Eye (tissue), 1 donor: ENCODE data around the gene GLO1.
A peak's percentile ranks its signal among the peaks of the same experiment; 100 is the strongest.
"Not testable (repeated sequence)": the region's sequence is repeated elsewhere in the genome, so short reads cannot be mapped to it uniquely, and the experiment has no call there.

Experiments
- DNase-seq: peaks from one replicate; pipeline ENCODE4 v3.0.0-alpha.2; 2015

Gene GLO1

DNA sequence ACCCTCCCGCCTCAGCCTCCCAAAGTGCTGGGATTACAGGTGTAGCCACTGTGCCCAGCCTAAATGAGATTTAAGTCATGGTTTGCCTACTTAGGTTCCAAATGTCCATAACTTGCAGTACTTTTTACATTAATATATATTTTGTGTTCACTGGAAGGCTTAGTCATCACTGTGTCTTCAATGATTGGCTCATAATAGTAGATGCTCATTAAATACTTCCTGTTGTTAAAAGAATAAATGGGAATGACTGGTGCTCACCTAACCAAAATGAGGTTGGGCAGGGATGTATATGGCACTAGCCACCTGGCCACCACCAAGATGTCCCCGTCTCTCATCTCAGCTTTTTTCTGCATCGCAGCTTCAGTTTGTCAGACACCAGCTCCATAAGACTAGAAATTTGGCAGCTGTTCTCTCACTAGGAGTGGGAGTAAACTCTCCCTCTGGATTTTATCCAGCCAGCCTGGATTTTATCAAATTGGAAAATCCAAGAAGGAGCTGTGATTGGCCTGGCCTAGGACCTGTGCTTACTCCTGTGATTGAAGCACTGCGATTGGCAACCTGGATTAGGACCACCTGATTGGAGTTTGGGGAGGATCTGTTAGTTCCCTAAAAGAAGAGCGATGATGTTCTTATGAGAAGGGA lies 1.1 kb upstream of the GLO1 start:
- DNase-seq = no peak

DNA sequence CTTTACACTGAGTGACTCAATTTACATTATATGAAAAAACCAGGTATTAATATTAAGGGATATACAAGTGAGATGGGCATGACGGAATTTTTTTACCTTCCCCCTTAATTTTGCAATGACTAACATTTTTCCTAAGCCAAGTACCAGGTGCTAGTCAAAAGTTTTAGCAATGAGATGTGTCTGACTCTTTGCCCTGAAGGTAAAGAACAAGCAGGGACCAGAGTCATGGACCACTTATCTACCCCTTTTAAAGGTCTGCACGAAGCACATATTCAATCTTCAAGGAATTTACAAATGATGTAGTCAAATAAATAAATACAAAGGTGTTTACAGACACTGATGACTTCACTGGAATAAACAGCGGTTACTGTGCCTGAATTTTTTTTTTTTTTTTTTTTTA lies 1.4 kb downstream of the GLO1 start:
- DNase-seq = no peak

DNA sequence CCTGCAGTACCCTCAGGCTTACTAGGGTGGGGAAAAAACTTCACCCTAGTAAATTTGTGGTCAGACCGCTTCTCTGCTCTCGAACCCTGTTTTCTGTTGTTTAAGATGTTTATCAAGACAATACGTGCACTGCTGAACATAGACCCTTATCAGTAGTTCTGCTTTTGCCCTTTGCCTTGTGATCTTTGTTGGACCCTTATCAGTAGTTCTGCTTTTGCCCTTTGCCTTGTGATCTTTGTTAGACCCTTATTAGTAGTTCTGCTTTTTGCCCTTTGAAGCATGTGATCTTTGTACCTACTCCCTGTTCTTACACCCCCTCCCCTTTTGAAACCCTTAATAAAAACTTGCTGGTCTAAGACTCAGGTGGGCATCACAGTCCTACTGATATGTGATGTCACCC lies 3.2 kb downstream of the GLO1 start:
- not testable (repeated sequence) for DNase-seq

DNA sequence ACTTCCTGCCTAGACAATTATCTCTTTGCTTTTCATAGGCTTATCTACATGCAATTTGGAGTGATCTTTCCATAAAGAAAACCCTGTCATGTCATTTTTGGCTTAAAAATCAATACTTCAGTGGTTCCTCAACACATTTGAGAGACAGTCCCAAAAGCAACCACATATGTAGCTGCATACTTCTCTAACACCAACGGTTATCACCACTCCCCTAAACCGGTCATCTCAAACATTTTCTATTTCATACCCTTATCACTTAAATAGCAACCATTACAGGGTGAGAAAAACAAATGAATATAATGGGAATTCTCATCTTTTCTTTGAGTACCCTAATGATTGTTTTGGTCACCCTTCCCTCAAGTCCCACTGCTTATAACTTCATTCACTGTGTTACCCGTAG lies 5.1 kb downstream of the GLO1 start:
- DNase-seq = no peak

DNA sequence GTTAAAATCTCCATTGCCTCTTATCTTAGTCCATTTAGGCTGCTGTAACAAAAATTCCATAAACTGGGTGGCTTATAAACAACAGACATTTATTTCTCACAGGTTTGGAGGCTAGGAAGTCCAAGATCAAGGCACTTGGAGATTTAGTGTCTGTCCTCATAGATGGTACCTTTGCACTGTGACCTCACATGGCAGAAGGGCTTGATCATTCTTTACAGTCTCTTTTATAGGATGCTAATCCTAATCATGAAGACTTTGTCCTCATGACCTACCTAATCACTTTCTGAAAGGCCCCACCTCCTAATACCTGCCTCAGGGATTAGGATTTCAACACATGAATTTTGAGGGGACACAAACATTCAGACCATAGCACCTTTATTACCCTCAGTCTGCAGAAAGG lies 6.6 kb downstream of the GLO1 start:
- no peak for DNase-seq

DNA sequence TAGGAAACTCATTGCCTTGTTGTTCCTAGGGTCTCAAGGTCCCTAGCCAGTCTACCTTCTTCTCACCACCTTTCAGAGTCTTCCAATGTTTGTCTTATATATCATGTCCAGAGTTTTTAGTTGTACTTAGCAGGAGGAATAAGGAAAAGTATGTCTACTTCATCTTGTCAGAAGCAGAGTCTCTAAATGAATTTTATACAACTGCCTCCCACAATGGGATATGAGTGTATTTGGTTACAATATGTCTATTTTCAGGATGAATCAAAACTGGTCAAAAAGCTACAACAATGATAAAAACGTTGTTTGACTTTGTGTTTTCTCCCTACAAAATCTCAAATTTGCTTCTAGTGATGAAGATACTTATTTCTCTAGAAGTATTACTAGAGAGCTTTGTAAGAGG lies 7.0 kb downstream of the GLO1 start:
- DNase-seq = no peak

DNA sequence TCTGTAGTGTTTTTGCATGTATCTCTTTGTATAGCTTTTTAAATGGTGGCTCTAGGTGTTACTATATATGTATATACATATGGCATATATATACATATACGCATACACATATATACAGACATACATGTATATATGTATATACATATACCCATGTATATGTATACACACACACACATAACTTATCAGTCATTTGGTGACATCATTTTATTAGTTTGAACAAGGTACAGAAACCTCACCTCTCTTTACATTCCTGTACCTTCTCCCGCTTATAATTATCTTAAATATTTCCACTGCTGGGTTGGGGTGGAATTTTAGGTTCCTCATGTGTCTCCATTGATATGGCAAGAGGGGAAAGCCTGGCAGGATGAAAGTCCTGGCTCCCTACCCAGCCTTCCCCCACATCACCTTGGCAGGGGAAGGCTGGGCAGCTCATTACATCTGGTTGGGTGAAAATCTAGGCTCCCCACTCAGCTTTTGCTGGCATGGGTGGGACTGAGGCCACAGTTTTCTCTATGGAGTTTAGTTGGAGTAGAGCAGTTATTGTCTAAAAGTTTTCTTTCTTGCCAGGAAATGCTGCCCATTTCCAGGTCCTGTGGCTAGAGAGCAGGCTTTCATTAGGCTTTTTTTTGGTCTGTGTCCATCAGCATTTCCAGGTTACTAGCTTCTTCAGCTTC lies 7.6 kb downstream of the GLO1 start:
- no peak for DNase-seq

DNA sequence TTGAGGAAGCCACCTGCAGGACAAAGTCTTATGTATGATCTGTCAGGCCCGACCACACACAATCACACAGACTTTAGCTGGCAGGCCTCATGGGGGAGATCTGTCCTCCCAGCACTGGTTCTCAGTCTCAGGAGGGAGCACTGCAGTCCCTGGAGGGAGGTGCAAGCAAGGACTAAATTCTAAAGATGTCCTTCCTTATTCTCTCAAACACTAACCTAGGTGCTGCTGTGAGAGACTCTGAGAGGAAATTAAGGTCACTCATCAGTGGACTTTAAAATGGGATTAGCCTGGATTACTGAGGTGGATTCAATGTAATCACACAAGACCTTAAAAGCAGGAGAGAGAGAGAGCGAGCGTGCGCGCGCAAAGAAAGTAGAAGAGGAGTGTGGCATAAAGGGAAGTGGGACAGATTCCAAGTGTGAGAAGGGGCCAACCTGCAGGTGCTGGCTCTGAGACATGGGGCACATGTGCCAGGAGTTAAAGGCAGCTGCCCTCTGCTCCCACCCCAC lies 14.3 kb downstream of the GLO1 start:
- DNase-seq = no peak

DNA sequence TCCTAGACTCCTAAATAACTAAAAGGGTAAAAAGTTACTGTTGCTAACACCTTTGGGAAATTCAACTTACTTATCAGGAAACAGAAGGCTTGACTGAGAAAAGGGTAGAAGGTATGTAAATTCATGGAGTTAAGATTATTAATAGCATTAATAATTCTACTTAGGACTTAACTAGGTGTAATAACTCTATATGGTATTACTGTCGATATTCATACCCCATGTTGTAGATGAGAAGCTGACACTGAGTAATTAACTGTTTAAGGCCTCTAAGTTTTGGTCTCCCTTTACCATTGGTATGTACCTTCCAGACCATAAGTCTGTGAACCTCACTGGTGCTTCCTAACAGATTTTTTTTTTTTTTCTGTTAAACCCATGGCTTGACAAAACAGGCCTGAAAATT lies 15.4 kb downstream of the GLO1 start:
- no peak for DNase-seq

DNA sequence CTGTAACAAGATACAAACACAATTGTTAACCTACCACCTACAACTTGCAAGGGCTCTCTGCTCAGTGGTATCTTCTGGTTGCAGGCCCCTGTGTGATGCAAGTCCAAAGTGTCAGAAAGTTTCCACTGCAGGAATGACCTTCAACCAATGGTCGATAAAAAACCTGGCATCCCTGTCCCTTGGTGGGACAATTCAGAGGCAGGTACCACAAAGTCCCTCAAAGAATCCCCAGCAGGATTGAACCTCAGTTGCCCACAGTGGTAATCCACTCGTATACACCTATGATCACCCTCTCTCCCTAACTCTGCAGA lies 15.9 kb downstream of the GLO1 start:
- DNase-seq = no peak

DNA sequence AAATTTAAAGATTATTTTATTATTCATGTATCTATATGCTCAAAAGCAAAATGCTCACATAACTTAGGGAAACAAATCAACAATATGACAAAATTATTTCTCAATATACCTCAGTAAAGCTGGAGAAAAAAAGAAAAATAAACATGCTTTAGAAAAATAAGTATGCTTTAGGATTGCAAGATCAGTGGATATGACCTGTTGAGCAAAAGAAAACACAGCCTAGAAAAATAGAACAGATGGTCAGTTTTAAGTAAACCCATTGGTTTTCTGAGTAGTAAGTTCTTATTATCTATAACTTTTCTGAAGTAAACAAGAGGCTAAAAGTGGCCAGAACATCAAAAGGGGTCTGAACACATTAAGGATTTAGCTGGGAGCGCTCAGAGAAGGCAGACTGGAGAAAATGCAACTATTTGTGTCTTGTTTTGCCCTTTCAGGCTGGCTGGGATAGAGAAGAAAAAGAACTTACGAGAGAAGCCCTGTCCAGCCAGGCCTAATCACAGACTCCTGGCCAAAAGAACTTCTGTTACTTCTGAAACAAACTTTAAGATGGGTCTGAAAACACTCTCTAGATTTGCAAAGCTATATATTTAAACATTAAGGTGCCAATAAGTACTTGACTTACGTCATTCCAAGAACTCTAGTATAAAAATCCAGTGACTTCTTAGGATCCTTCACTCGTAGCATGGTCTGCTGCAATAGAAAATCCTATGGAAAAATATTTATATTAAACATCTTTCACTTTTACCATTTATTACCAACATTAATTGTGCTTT lies 16.5 kb downstream of the GLO1 start:
- DNase-seq = no peak

DNA sequence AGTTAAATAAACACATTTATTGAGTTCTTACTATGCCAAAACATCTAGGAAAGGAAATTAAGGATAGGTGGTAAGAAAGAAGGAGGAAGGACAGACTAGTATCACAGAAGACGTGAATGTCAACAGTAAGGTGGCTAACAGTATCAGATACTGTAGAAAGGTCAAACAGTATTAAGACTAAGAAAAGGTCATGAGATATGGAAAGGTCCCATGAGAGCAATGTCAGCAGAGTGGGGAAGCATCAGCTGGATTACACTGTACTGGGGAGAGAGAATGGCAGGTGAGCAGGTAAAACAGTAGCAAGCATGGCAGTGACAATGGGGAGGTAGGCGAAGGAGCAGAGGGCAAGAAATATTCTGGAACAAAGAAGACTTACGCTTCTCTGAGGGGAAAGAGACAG lies 18.0 kb downstream of the GLO1 start:
- DNase-seq = no peak

DNA sequence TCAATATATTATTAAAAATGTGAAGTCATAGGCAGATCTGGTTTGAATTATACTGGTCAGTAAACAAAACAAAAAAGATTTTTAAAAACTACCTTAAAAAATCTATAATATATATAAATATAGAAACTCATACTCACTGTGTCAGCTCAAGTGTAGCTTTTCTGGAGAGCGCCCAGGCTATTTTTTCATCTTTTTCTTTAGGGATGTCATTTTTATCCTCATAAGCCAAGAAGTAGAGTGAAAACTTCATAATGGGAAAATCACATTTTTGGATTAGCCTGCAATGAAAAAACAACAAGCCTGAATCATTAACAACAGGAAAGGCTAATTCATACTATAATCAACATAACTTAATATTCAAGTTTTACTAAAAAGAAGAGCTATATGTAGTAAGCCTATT lies 18.7 kb downstream of the GLO1 start:
- DNase-seq = no peak

DNA sequence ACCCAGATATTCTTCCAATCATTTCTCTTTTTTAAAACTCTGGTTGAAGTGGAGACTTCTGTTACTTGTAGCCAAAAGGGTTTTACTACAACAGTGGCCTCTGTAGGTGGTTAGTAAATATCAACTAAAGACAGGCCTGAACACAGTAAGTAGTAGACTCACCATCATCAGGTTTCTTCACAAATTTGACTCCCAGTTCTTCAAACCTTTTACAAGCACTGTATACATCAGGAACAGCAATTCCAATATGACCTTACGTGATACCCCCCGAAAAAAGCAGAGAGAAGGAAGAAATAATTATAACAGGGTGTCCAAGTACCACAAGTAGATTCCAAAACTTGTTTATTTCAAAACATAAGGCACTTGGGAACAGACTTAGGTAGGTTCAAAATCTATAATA lies 21.1 kb downstream of the GLO1 start:
- DNase-seq = no peak

DNA sequence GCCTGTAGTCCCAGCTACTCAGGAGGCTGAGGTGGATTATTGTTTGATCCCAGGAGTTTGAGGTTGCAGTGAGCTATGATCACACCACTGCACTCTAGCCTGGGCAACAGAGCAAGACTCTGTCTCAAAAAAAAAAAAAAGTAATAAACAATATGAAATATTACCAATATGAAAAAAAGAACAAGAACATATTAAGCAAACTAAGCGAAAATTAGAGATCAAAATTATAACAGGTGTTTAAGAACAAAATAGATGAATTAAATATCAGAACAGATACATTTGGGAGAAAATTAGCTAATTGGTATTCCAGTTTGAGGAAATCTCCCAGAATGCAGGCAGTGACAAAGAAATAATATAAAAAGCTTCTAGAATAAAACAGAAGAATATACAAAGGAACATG lies 23.3 kb downstream of the GLO1 start:
- DNase-seq = no peak

DNA sequence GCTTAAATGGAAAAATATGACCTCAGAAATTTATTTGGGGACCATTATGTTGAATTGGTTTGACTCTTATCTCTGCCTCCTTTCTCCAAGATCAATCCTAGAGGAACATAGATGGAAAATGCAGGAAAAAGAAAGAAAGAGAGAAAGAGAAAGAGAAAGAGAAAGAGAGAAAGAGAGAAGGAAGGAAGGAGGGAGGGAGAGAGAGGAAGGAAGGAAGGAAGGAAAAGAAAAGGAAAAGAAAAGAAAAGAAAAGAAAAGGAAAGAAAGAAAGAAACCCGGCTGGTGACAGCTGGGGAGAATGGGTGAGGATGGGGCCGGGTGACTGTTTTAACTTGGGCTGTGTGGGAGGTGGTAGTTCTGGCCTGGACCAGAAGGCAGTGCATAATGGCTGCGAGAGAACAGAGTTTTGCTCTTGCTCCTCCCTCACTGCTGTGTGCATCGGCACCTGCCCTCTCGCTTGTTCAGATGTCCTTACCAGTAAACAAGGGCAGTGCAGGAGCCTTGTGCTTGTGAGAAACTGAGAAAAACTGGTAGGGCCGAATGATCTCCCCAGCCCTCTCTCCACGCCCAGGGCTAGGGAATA lies 24.7 kb downstream of the GLO1 start:
- DNase-seq = no peak

DNA sequence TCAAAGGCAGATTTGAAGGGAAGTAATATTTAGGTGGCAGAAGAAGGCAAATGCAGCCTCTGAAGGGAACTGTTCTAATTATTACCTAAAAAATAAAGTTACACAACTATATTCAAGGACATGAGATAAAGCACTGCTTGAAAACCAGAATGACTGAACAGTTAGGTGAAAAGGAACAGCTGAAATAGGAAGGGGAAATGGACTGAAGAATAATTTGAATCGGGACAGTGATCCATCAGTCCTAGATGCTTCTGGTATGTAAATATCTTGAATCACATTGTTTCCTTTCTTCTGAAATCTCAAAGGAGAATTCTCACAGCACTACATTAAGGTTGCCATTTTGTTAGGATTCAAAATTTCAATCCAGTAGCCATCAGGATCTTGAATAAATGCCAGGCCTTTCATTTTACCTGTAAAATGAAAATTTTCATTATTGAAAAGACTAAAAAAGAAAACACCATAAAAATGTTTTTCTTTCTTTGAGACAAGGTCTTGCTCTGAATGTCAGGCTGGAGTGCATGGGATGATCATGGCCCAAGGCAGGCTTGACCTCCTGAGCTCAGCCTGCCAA lies 25.9 kb downstream of the GLO1 start:
- no peak for DNase-seq

DNA sequence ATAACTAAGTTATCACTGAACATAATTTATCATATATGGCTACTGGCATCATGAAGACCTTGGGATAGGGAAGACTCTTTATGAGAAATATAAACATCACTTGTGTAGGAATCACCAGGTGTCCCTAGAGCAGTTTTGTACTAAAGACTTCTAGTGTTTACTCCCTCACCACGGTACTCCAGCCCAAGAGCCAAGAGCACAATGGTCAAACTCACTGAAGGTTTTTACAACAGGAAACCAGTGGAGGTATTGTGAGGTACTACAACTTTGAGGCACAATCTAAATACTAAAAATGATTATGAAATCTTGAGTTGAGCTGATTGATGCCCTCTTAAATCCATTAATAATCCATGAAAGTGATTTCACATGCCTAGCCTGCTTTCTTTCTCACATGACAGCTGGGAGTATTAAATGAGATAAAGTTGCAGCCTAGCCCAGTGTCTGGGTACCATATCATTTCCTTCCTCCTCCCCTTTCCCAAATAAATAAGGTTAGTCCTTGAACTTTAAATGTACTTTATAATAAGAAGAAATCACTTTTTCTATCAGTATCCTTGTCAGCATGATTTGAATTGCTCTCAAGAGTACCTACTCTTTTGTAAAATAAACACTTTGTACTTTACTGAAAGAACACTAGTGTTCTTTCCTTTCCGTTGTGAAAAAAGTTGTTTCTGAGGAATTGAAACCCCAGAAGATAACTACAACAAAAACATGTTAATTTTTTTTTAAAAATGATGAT lies 26.5 kb downstream of the GLO1 start:
- no peak for DNase-seq

DNA sequence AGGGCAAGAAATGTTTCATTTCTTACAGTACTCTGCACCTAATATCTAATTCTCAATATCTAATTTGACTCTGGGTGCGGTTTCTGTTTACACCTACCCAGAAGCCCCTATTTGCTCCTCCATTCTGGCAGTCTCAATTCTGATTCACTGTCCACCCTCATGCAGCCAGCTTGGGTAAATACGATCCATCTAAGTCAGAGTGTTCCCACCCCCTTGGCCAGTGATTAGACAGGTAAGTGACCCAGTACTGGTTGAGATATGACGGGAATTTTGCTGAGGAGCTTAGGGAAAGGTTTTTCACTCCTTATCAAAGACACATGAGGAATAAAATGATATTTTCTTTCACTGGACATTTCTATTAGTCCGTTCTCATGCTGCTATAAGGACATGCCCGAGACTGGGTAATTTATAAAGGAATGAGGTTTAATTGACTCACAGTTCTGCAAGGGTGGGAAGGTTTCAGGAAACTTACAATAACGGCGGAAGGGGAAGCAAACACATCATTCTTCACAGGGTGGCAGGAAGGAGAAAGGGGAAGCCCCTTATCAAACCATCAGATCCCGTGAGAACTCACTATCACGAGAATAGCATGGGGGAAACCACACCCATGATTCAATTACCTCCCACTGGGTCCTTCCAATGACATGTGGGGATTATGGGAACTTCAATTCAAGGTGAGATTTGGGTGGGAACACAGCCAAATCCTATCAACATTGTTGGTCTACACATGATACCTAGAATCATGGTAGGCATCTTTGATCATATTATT lies 29.4 kb downstream of the GLO1 start:
- DNase-seq = no peak

DNA sequence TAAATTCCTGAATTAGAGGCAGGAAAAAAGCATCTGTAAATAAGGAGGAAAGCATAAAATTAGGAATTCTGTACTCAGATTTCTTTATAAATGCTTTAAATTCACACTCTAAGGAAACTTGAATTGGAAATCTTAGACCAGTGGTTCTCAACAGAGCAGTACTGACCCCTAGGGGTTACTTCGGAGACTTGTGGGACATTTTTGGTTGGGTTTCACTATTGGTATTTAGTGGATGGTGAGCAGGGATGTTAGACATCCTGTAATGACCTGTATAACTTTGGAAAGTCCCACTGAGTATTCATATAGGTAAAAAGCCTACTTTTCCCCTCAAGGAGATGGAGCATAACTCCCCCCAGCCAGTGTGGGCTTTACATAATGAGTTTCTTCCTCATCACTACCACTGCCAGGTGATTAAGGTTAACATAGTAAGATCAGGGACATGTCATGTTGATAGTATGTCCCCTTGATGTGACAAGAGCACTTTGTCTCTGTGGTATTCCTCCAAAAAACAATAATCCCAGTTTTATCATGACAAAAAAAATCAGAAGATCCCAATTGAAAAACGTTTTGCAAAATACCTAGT lies 31.0 kb downstream of the GLO1 start:
- DNase-seq = peak; percentile 62

DNA sequence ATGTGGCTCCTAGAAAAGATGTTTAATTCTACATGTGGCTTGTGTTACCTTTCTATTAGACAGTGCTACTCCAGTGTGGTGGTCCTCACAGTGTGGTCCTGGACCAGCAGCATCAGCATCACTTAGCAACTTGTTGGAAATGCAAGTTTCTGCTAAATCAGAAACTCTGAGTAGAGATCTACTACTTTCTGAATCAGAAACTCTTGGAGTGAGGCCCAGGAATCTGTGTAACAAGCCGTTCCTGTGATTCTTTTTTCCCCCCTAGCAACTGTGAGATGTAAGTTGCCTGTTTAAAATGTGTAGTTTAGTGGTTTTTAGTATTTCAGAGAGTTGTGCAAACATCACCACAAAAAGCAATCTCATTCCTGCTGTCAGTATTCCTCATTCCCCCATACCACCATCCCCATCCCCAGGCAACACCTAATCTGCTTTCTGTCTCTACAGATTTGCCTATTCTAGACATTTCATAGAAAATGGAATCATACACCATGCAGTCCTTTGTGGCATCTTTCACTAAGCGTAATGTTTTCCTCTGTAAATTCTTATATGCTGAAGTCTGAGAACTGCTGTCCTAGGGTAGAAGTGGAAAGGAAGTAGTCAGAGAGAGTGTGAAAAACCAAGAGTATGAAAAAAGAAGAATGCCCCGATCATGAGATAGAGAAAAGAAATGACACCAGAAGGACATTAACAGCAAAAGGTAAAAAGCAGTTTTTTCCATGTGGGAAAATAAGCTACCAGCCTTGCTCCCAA lies 44.4 kb downstream of the GLO1 start:
- no peak for DNase-seq
